UCSD-AML1 (cell line): Measurements from ENCODE around the gene RO60.

Source experiments
- DNase-seq: peaks from one replicate; lab custom pipeline; 2025; ENCODE audit not compliant: unreplicated experiment; lab: John Stamatoyannopoulos, UW

RO60 gene

DNA sequence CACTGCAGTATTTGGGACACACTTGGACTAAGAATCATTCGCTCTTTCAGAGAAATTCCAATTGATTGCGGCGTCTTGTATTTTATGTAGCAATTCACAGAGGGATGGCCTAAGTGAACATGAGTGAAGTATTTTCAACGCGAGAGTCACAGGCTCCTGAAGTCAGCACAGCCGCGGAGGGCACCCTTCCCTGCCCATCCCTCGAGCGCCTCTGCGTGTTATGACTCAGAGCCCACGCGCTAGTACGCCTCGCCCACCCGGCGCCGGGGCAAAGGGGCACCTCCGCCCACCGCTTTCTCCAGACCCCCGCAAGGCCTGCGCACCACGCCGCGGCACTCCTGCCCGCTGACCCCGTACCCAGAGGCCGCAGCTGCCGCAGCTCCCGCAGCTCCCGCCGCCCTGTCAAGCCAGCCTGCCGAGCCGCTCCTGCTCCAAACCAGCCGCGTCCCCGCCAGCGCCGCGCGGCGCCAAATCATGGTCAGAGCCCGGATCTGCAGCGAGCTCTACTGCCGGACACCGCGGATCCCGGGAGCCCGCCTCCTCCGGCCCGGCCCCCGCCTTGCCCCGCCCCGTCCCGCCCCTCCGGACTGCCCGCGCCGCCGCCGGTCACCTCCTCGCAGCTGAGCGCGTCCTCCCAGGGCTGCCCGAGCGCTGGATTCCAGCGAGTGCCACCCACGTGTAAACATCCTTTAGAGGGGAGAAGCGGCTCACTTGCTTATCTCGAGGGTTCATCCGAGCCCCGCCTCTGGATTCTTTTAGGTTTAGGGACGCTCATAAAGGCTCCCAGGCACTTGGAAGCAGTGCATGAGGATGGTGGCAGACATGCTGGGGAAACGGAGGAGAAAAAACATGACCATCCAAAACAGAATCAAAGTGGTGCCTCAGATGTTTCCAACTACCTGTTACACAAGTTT is 45.8 kb downstream of the RO60 start, which contains the start of gene GLRX2:
GLRX2 (minus strand) TSS at position 508 of the 914 bp plus-strand sequence; CDS start at position 476, 32 bp downstream.
- peak; percentile 89 for DNase-seq

GRCh38 chr1:193105821-193106177 is 46.4 kb downstream of the RO60 start:
- no peak for DNase-seq

DNA sequence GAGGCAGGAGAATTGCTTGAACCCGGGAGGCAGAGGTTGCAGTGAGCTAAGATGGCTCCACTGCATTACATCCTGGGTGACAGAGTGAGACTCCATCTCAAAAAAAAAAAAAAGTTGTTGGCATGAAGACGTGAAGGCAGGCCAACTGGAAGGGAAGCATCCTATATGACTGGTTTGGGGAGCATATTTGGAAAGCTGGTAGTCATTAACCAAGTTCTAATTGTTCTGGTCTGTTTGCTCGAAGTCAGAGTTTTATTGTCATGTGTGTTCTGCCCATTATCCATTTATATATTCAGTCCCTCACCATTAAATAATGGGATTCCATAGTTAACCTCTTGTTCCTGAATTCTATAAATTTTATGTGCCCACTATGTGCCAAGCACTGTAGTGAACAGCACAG is 49.1 kb downstream of the RO60 start:
- DNase-seq, result no peak
